Measurements from ENCODE around the gene TSPAN7.

DNA sequence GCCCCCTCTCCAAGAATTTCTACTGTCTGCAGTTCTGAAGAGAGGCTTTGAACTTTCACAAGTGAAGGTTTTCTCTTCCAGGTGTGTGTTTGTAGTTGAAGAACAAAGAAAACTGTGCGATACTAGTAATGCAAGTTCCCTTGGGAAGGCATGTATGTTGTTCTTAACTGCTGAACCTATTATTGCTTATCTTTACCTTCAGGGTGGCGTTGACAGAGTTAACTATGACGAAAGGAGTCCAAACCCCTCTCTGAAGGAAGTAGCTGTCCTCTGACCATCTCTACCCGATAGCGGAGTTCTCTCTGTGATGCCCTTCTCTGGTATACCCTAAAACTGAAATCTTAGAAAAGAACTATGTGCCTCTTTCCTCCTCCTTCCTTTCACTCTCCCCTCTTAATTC lies 79.9 kb downstream of the TSPAN7 start:
- TF ChIP-seq EZH2 (IDR thresholded peaks at IDR 0.05; ENCODE audit: low read length, unreplicated experiment): no peak
- TF ChIP-seq, protein P1, sequence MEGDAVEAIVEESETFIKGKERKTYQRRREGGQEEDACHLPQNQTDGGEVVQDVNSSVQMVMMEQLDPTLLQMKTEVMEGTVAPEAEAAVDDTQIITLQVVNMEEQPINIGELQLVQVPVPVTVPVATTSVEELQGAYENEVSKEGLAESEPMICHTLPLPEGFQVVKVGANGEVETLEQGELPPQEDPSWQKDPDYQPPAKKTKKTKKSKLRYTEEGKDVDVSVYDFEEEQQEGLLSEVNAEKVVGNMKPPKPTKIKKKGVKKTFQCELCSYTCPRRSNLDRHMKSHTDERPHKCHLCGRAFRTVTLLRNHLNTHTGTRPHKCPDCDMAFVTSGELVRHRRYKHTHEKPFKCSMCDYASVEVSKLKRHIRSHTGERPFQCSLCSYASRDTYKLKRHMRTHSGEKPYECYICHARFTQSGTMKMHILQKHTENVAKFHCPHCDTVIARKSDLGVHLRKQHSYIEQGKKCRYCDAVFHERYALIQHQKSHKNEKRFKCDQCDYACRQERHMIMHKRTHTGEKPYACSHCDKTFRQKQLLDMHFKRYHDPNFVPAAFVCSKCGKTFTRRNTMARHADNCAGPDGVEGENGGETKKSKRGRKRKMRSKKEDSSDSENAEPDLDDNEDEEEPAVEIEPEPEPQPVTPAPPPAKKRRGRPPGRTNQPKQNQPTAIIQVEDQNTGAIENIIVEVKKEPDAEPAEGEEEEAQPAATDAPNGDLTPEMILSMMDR (conservative IDR thresholded peaks at IDR 0.05; ENCODE audit: low read depth, low read length): no peak
